Measurements from ENCODE around the gene NPVF.

NPVF gene

GRCh38 chr7:25179771-25180591 is 48.3 kb downstream of the NPVF start:
- H3K4me3 ChIP-seq (ENCODE audit: low read depth, low read length): peak overlapping the region; percentile 73
- DNase-seq (ENCODE audit: low read depth): peak; percentile 98
- TF ChIP-seq MYC (IDR thresholded peaks at IDR 0.05; ENCODE audit: low read depth, low read length) (peak; percentile 37; the same call in 1 of the 2 replicates), CTCF (IDR thresholded peaks at IDR 0.05; ENCODE audit: low read depth, low read length) (peak; percentile 69), MAX (IDR thresholded peaks at IDR 0.05; ENCODE audit: low read depth, low read length) (peak; percentile 25; the same call in 1 of the 2 replicates), POLR2A (IDR thresholded peaks at IDR 0.05; ENCODE audit: extremely low read depth, insufficient read length) (peak; percentile 85)

- peak overlapping the region; percentile 73 for H3K4me3 ChIP-seq (ENCODE audit: low read depth, low read length)
- peak; percentile 19 for DNase-seq (ENCODE audit: low read depth)
- TF ChIP-seq POLR2A (IDR thresholded peaks at IDR 0.05; ENCODE audit: extremely low read depth, insufficient read length) (no peak), MYC (IDR thresholded peaks at IDR 0.05; ENCODE audit: low read depth, low read length) (no peak), MAX (IDR thresholded peaks at IDR 0.05; ENCODE audit: low read depth, low read length) (no peak)
These were observed 49.0 kb downstream of the NPVF start for GRCh38 chr7:25179325-25179724.

Data from NB4 (cell line).